Measurements from ENCODE around the gene R3HDM2.

Gene R3HDM2

DNA sequence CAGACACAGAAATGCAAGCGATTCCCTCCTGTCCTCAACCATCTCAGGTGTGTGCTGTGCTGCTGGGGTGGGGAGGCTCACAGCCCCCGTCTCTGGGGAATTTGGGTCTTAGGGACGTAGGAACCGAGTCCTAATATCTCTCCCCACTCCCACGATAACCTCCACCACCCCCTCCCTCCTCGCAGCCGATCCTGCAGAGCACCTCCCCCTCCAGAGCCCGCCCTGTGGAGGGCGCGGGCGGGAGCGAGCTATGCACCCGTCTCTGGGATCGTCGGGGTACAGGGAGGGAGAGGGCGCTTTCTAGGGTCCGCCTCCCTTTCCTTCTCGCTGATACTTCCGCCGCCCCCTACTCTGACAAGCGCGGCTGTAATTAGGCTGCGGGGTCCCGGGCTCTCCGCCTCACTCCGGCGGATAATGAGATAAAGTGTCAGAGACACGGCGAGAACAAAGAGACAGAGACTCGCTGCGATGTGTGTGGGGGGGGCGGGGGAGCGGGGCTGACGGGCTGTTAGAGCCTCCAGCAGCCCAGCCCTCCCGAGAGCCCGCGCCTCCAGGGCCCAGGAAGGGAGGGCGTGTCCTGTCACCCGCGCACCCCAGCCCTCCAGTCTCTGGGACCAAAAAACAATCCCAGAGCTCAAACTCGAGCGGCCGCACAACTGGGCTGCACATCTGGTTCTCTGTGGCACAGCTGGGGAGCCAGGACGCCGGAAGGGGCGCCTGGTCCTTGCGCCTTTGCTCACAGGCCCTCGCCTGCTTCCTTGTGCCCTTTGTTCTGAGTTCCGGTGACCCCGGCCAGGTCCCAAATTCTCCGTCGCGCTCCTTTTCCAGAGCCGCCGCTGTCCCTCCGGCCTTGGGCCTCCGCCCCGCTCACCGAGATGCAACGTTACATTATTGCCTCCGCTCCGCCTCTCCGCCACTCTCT is 192.7 kb downstream of the R3HDM2 start:
- no peak for DNase-seq

GRCh38 chr12:57237596-57237931 is 193.3 kb downstream of the R3HDM2 start:
- no peak for DNase-seq

DNA sequence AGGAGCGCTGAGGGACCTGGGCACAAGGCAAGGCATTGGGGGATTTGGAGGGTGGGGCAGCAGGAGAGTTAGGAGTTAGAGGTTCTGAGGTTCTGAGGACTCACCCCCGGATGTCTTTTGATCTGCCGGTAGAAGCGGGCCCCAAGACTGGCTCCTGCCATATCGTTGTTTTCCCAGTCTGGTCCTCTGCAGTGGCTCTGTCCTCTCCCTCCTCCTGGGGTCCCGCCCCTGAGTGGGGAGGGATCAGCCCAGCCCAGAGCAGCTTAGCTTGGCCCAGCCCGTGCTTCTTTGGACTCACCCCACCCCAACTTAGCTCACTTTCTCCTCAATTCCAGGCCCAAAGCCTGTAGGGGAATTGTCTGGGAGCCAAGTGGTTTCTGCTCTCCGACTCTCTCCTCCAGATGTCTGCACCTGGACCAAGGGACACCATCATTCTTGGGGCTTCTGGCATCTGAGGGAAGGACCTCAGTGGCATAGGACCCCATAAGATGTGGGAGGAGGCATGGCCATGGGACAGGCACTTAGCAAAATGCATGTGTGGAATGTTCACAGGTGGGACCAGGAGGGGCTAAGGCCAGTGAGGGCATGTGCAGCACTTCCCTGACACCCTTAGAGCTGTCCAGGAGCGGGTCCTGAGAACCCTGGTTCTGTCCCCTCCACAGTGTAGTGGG is 193.8 kb downstream of the R3HDM2 start:
- no peak for DNase-seq

DNA sequence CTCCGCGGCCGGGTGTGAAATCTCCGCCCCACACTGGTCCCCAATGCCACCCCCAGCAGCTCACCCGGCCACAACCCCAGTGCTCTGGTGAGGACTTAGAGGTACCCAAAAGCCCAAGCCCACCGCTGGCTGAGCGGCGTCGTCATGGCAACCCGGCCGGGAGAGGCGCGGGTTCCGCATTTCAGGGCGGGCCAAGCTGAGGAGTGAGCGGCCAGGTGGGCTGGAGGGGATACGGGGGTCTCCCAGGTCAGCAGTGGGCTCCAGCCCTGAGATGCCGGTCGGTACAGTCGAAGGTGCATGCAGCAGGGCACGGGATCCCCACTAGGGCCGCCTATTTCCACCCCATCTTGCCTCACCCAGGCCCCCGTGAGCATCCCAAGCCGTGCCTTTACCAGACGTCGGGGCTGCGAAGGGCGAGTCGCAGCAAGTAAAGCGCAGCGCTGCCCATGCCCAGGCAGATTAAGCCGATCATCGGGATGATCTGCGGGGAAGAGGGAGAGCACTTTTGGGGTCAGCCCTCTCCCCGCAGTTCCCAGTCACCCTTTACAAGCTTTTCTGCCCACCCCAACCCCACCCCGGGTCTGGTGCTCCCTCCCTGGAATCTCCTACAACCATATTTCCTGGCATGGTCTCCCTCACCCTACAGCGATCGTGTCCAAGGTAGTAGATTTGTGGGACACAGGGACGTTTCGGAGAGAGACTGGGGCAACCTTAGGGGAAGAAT is 194.5 kb downstream of the R3HDM2 start:
- DNase-seq = no peak

GRCh38 chr12:57235728-57236131 is 195.1 kb downstream of the R3HDM2 start:
- DNase-seq = no peak

- no peak for DNase-seq
Measured at GRCh38 chr12:57235017-57235727, 195.7 kb downstream of the R3HDM2 start.

- no peak for DNase-seq
Measured at GRCh38 chr12:57234571-57235016, 196.2 kb downstream of the R3HDM2 start.

- DNase-seq = no peak
Measured at GRCh38 chr12:57234233-57234570, 196.6 kb downstream of the R3HDM2 start.

GRCh38 chr12:57233357-57234232 is 197.2 kb downstream of the R3HDM2 start:
- no peak for DNase-seq

- DNase-seq = no peak
Measured at GRCh38 chr12:57232156-57232756, 198.6 kb downstream of the R3HDM2 start.

DNA sequence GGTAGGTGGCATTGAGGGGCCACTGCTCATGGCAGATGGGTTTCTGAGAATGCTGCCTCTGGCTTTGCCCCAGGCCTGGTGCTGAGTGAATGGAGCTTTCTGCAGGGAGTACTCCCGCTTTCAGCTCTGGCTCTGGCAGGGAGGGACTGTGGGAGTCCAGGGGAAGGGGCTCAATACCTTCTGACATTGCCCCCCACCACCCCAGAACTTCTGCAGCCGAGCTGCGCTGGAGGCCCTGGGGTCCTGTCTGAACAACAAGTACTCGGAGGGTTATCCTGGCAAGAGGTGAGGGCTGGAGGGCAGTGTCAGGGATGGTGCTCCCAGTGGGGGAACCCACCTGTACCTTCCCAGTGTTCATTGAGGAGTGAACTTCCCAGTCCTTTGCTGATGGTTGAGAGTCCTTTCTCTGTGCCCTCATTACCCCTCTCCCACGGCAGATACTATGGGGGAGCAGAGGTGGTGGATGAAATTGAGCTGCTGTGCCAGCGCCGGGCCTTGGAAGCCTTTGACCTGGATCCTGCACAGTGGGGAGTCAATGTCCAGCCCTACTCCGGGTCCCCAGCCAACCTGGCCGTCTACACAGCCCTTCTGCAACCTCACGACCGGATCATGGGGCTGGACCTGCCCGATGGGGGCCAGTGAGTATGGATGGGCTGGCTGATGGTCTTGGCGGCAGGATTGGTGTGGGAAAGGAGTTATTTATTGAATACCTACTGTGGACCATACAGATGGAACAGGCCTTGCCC is 199.4 kb downstream of the R3HDM2 start:
- DNase-seq = no peak

GRCh38 chr12:57230381-57231155 is 200.3 kb downstream of the R3HDM2 start:
- no peak for DNase-seq

DNA sequence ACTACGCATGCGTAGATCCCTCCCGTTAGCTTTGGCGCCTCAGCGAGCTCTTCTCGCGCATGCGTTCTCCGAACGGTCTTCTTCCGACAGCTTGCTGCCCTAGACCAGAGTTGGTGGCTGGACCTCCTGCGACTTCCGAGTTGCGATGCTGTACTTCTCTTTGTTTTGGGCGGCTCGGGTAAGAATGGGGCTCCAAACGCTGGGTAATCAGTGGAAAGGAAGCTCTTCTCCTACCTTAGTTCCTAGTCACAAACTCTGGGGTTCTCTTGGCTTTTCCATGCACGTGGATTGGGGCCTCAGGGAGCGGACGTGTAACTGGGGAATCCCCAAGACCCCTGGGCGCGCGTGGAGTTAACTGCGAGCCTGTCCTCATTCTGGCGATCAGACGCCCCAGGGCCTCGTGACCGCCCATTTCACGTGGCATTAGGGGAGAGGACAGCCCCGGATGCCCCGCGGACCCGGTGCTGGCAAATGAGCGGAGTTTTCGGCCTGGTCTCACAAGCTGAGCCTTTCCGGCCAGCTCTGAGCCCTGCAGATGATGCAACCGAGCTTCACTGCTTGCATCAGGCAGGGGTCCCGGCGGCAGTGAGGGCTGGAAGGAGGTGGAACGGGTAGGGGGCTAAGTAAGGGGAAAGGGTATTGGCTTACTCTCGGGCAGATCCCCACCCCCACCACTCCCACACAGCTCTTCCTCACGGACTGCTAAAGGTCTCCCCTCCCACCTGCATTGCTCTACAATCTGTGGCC is 201.0 kb downstream of the R3HDM2 start, which contains the start of gene SHMT2:
Gene SHMT2 (plus strand): TSS at position 78 of the 747 bp plus-strand sequence. CDS start 68 bp downstream, at position 146.
- DNase-seq = peak; percentile 94

GRCh38 chr12:57229046-57229633 is 201.7 kb downstream of the R3HDM2 start:
- DNase-seq = no peak

GRCh38 chr12:57227315-57228115 is 203.3 kb downstream of the R3HDM2 start:
- DNase-seq = no peak

DNA sequence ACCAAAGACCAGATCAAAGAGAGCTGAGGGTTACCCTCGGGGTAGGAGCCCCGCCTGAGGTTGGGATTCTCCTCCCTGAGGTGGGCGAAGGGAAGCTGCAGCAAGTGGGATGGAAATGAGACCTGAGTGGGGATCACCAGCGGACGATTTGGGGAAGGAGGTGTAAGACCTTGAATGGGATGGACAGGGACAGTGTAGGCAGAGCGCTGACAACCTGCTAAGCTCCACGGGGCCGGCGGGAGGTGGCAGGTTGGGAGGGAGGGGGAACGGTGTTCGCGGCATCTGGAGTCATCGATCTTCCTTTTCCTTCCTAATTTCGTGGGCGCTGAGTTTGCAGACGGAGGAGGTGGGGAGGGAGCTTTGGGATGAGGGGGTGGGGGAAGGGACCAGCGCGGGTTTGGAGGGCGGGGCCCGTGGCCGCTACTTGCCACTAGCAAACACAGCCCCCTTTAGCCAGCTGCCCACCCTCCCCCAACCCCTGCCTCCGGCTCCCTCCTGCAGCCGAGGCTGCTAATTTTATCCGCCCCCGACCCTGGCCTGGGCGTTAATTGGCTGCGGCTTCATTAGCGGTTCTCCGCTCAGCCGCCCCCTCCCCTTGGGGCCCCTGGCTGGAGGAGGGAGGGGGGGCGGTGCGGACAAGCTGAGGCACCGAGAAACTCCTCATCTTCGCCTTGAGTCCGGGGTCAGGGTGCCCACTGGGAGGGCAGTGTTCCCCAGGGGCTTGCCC is 204.1 kb downstream of the R3HDM2 start:
- no peak for DNase-seq

DNA sequence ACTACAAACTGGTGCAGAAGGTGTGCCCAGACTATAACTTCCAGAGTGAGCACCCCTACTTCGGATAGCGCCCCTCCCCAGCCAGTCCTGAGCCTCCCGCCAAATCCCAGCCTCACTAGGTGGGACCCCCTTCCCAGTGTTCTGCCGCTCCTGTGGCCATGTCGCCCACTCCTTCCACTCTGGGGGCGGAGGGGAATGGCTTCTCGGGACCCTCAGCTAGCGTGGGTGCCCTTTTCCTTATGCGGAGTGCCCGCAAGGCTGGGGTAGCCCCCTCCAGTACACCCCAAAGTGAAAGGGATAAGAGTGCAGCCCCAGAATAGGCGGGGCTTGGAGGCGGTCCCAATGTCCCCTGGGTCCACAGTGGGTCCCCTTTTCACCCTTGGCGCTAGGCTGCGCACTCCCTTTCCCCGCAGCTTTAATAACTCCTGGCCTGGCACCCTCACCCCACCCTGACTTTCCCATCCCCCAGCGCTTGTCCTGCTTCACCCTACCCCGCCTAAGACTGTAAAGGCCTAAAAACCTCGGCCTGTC is 205.1 kb downstream of the R3HDM2 start:
- no peak for DNase-seq

Data from activated naive CD4-positive, alpha-beta T cell treated with anti-CD3 and anti-CD28 coated beads, Interleukin-2, amount 50 U/mL, for 16 hours (primary cell).